SKM-1 treated with dmso at 0.1 percent for 144 hours (cell line): Measurements from ENCODE around the gene CCDC12.
A peak's percentile ranks its signal among the peaks of the same experiment; 100 is the strongest.

Source experiments
- DNase-seq: peaks from one replicate; lab custom pipeline; 2025; ENCODE audit not compliant: unreplicated experiment; lab: John Stamatoyannopoulos, UW

The CCDC12 gene

DNA sequence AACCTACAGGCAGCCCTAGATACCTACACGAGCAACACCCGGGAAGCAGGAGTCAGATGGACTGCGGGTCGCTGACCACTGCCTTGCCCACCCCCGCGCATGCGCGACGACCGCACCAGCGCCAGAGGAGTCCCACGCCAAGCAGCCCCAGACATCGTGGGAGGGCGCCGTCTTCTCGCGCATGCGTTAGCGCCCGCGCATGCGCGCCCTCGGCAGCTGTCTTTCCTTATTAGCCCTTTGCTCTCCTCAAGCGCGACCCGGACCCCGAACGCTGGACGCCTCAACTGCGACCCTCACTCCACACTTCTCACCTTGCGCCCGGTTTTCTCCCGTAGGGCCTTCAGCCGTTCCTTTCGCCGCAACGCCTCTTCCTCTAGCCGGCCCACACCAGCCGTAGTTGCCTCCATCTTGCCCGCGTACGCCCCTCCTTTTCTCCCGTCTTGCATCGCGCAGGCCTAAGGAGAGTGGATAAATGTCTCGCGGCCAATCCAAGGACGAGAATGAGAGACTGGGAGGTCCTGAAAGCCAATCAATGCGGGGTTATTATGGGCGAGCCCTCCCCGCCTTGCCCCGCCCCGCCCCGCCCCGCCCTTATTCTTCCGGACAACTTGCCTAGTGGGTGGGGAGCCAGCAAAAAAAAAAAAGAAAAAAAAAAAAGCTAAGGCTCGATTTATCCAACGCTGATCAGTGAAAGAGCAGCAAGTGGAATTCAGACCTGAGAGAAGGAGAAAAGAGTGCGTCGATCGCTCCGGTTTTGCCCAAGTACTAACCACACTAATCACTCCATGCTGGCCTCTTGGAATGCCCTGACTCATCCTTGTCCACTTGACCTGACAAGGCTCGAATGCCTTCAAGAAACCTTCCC, at the start of gene CCDC12:
Gene CCDC12, minus strand, starts transcription at position 420 of the 865 bp plus-strand sequence. Its CDS starts 13 bp downstream, at position 407.
- DNase-seq = peak; percentile 97

GRCh38 chr3:47024932-47025331, 48.4 kb upstream of the CCDC12 start:
- no peak for DNase-seq

DNA sequence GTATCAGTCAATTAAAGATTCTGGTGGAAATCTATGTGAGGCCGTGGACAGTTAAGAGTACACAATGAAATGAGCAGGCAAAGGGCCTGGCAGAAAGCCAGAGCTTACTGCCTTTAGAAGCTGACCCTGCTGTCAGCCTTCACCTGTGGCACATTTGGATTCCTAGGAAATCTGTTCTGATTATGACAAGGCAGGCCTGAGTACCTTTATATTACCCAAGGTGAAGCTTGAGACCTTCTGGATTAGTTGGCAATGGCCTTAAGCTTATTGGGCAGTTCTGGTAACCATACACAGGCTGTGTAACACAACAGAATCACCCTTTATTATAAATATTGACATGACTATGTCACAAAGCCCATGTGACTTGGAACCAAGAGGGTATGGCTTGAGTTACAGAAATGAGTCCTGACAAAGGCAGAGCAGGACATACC, 46.1 kb upstream of the CCDC12 start:
- DNase-seq = no peak

- no peak for DNase-seq
These were observed 43.8 kb upstream of the CCDC12 start for GRCh38 chr3:47020311-47020710.

GRCh38 chr3:47019201-47019600, 42.7 kb upstream of the CCDC12 start:
- DNase-seq = no peak

GRCh38 chr3:47018269-47018611, 41.7 kb upstream of the CCDC12 start:
- no peak for DNase-seq

- DNase-seq = peak; percentile 27
These were observed 41.1 kb upstream of the CCDC12 start for GRCh38 chr3:47017504-47018268.

DNA sequence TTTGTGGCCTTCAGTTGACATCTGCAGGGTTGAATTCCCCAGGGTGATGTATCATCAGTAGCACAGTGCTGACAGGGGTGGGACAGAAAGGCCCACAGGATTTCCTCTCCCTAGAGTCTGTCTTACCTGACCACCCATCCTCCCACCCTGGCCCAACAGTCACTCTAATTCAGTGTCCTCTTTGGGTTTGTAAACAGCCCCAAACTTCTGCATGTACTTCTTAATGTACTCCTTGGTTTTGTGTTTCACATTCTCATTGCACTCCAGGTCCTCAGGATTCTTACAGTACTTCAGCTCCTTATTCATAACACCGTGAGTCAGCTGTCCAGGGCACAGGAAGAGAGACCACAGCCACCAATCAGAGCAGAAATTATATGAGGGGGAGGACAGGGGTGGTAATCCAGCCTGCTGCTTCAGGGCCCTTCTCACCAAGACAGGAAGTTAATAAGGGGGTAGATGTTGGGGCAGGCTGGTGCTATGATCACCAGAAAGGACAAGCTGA, 40.4 kb upstream of the CCDC12 start:
- no peak for DNase-seq

DNA sequence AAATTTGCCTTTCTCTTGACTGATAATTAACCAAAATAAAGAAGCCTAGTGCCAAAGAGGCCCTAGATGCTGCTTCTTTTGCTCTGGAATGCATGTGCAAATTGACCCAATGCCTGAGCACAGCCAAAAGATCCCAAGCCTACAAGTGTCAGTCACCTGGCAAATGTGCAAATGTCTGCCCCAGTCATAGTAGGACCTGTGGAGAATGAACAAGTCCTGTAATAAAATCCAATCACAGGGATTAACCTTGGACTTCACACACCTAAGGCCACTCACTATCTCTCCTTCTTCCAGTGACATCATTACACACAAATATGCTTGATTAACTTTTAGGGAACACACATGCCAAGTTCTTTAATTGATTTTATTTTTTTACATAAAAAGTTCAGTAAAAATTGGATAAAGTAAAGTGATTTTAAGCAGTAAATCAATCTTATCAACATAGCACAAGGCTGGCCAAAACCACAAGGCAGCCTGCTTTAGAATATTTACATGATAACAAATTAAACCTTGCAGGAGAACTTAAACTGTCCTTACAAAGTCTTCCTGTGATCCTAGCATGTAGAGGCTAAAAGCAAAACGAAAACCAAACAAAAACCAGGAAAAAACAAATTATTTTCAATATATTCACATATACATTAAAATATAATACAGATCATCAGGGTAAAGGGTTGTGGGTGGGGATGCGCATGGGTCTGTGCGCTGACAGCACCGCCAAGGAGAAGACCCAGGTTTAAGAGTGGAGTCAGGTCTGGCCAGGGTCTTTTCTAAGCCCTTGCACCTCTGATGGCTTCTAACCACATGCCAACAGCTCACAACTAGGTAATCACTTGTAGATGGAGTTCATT, 39.8 kb upstream of the CCDC12 start:
- no peak for DNase-seq

DNA sequence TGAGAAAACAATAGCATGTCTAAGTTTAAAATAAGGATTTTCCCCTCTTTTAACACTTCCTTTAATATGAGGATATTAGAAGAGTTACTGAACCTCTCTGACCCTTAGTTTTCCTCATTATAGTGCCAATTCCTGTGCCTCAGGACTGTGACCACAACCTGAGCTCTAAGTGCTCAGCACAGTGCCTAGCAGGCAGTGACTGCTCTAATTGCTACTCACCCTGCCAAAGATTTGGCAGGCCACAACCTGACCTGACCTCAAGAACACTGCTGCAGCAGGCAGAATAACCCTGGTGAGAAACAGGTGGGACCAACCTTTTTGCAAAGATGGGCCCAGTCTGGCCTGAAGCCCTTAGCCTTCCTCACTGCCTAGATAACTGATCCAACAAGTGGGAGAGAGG, 38.6 kb upstream of the CCDC12 start:
- no peak for DNase-seq

GRCh38 chr3:47014036-47014435, 37.5 kb upstream of the CCDC12 start:
- no peak for DNase-seq

DNA sequence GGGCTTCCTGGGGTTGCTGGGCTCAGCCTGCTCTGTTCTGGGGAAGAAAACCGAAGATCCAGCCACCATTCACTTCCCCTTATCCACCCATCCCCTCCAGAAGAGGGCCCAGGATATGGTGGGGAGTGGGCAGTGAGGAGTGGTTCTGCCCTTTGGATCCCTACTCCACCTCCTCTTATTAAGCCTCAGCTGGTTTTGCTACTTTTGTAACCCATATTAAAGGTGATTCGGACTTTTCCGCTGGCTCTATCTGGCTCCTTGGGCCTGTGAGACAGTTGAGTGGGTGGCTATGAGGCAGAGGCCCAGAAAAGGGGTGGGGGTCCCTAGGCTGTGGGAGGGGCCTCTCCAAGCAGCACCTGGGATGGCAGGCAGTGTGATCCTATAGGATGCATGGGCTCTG, 36.7 kb upstream of the CCDC12 start:
- no peak for DNase-seq

GRCh38 chr3:47012342-47013230, 36.0 kb upstream of the CCDC12 start:
- DNase-seq = no peak

- DNase-seq = no peak
These were observed 34.8 kb upstream of the CCDC12 start for GRCh38 chr3:47011371-47011770.

DNA sequence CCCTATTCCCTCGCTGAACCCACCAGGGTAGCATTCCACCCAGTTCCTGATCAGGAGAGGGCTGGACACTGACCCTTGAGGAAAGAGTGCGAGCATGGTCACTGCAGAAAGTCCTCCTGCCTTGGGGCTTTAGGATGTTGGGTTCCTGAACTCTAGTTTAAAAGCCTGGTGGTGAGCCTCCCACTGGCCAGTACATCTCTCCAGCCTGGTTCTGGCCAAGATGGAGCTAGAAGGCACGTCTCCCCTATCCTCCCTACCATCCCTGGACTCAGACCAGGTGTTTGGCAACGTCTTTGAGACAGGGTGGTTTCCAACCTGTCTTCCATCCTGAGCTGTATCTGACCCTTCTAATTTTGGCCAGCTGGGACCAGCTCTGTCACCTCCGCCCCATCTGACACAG, 34.4 kb upstream of the CCDC12 start:
- DNase-seq = no peak

- DNase-seq = no peak
These were observed 33.7 kb upstream of the CCDC12 start for GRCh38 chr3:47010111-47010712.

DNA sequence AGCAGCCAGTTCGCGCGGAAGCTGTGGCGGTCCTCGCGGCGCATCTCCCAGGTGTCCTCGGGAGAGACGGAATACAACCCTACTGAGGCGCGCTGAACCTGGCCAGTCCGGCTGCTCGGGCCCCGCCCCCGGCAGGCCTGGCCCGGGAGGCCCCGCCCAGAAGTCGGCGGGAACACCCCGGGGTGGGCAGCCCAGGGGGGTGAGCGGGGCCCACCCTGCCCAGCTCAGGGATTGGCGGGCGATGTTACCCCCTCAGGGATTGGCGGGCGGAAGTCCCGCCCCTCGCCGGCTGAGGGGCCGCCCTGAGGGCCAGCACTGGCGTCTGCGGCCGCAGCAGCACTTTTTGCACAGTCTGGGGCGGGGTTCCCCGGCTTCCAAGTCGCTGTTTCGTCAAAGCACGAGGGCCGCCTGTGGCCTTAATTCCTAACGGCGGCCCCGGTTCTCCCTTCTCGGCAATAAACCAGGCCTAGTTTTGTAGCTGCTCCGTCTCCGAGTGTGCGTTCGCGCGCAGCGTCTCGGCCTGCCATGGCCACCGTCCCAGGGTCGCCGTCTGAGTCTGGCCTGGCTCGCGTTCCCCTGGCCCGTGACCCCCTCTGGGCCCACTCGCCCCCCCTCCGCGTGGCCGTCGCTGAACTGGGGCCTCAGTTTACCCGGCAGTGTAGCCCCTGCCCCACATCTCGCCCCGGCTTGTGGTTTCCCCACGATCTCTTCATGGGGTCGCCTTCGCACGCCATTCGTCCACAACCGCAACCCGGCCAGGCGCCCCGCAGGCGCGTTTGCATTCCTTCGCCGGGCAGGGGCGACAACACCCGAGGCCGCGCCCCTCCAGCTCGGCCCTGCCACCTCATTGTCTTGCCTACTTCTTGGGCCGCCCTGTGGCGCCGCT, 32.9 kb upstream of the CCDC12 start:
- no peak for DNase-seq

DNA sequence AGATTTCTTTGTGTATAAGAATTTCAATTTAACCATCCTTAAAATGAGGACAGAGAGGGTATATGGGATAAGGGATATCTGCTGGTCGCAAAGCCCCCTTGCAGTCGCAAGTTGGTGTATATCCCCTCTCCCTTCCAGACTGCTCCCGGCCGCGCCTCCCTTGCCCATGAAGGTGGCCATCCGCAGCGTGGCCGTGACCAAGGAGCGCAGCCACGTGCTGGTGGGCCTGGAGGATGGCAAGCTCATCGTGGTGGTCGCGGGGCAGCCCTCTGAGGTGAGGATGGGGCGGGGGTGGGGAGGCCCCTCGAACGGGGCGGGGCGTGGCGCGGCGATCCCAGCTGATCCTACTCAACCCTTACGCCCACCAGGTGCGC, 32.3 kb upstream of the CCDC12 start:
- no peak for DNase-seq
